Upper lobe of left lung (tissue), 6 donors: Measurements from ENCODE around the gene TCF7L2. TPM values are rescaled to one million over a fixed set of nuclear protein-coding genes. Genes with fewer than 3 reads are reported as not detected.

Experiments used
- ATAC-seq, 2 donors: fragments of 200-7000 bp; cut with Tn5 transposase; one replicate each; pipeline ENCODE4 v1.9.1; 2022; ENCODE audit warnings: mild to moderate bottlenecking in 2 of 2, moderate library complexity in 2 of 2; ENCODE audit not compliant: low FRiP score in 2 of 2
- DNase-seq, 2 donors: peaks; one replicate each; pipeline ENCODE4 v3.0.0-alpha.2; 2019 to 2020
- H3K27ac ChIP-seq, 4 donors: fragments of 200-600 bp; sonication (generic); one replicate each; pipeline ENCODE4 v1.5.1; 2016 to 2019
- H3K27me3 ChIP-seq, 4 donors: fragments of 200-600 bp; sonication (generic); one replicate each; pipeline ENCODE4 v1.5.1; 2017 to 2019
- H3K36me3 ChIP-seq, 4 donors: fragments of 200-600 bp; sonication (generic); one replicate each; pipeline ENCODE4 v1.5.1; 2016 to 2019
- H3K4me1 ChIP-seq, 4 donors: fragments of 200-600 bp; sonication (generic); one replicate each; pipeline ENCODE4 v1.5.1; 2018 to 2019
- H3K4me3 ChIP-seq, 4 donors: fragments of 200-600 bp; sonication (generic); one replicate each; pipeline ENCODE4 v1.5.1; 2017 to 2019; ENCODE audit warnings: mild to moderate bottlenecking in 2 of 4, moderate library complexity in 1 of 4
- H3K9me3 ChIP-seq, 4 donors: fragments of 200-600 bp; sonication (generic); one replicate each; pipeline ENCODE4 v1.5.1; 2018 to 2019
- EP300 ChIP-seq, 4 donors: sonication (generic); formaldehyde crosslinking; IDR thresholded peaks; one replicate each; pipeline ENCODE4 v1.5.1; 2017; ENCODE audit warnings: antibody characterized with exemption in 4 of 4, control low read depth in 2 of 4
- POLR2A ChIP-seq, 4 donors: fragments of 450-650 bp; IDR thresholded peaks; one replicate each; pipeline ENCODE4 v1.5.1; 2016 to 2017; ENCODE audit warnings: antibody characterized with exemption in 4 of 4, mild to moderate bottlenecking in 2 of 4
- POLR2AphosphoS5 ChIP-seq, 2 donors: sonication (generic); formaldehyde crosslinking; IDR thresholded peaks; one replicate each; pipeline ENCODE4 v1.5.1; 2017; ENCODE audit warnings: antibody characterized with exemption in 2 of 2
- WGBS, 2 donors: methylation state at CpG; one replicate each; pipeline ENCODE4 v1.1.5; 2017 to 2018; 5-methylcytosine and 5-hydroxymethylcytosine counted together
- total RNA-seq, 6 donors: library from RNA; depleted of rRNA in 4 of 6; stranded (reverse); fragments of >200 nt in 4 of 6; gene quantifications; one replicate each; pipeline versions ENCODE4 v1.1.0 to v1.2.1, GENCODE V29; 2016 to 2021
- TF ChIP-seq, protein P1 (sequence below), 6 experiments: fragments of 450-650 bp in 4 of 6; fragments of 200-600 bp in 2 of 6; sonication (generic) in 2 of 6; IDR thresholded peaks; one replicate each; pipeline ENCODE4 v1.5.1; 2016 to 2019; ENCODE audit warnings: antibody characterized with exemption in 6 of 6
- donor health status: DM: no; HTN: no; CAD: no; lungs with moderate emphysema.
- donor health status: DM: no; HTN: yes; CAD: no; lungs with severe emphysema.

TCF7L2 gene
- total RNA-seq, 6 donors from 2014 or later, result 15.5 to 80.3 (median 48.1) TPM

- H3K9me3 ChIP-seq, result no peaks in the 10 kb centered on the region
- H3K4me3 ChIP-seq, result no peak overlapping the region
- no peak for DNase-seq
- H3K36me3 ChIP-seq, result peaks cover 0 to 59% (median 16%) of the 10 kb centered on the region in 4 donors
- no peak overlapping the region for H3K27ac ChIP-seq
- no peak for ATAC-seq
- no peak for TF ChIP-seq POLR2AphosphoS5 (IDR thresholded peaks at IDR 0.05)
- TF ChIP-seq POLR2A (IDR thresholded peaks at IDR 0.05), result no peak
- TF ChIP-seq, protein P1, sequence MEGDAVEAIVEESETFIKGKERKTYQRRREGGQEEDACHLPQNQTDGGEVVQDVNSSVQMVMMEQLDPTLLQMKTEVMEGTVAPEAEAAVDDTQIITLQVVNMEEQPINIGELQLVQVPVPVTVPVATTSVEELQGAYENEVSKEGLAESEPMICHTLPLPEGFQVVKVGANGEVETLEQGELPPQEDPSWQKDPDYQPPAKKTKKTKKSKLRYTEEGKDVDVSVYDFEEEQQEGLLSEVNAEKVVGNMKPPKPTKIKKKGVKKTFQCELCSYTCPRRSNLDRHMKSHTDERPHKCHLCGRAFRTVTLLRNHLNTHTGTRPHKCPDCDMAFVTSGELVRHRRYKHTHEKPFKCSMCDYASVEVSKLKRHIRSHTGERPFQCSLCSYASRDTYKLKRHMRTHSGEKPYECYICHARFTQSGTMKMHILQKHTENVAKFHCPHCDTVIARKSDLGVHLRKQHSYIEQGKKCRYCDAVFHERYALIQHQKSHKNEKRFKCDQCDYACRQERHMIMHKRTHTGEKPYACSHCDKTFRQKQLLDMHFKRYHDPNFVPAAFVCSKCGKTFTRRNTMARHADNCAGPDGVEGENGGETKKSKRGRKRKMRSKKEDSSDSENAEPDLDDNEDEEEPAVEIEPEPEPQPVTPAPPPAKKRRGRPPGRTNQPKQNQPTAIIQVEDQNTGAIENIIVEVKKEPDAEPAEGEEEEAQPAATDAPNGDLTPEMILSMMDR (IDR thresholded peaks at IDR 0.05), result no peak
- no peak for TF ChIP-seq EP300 (IDR thresholded peaks at IDR 0.05)
- H3K4me1 ChIP-seq, result peaks cover 0 to 3% (median 0%) of the 10 kb centered on the region in 4 donors
- no peaks in the 10 kb centered on the region for H3K27me3 ChIP-seq
- 79 to 85% methylated on average over 6 of the region's 6 CpGs for WGBS, 2 donors
These were observed 212.9 kb downstream of the TCF7L2 start for GRCh38 chr10:113162960-113163359.

DNA sequence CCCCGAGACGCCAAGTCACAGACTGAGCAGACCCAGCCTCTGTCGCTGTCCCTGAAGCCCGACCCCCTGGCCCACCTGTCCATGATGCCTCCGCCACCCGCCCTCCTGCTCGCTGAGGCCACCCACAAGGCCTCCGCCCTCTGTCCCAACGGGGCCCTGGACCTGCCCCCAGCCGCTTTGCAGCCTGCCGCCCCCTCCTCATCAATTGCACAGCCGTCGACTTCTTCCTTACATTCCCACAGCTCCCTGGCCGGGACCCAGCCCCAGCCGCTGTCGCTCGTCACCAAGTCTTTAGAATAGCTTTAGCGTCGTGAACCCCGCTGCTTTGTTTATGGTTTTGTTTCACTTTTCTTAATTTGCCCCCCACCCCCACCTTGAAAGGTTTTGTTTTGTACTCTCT is 215.6 kb downstream of the TCF7L2 start:
- Histone ChIP-seq H3K9me3 (no peaks in the 10 kb centered on the region), H3K4me3 (no peak overlapping the region), H3K36me3 (peaks cover 0 to 43% (median 12%) of the 10 kb centered on the region in 4 donors), H3K27ac (no peak overlapping the region), H3K4me1 (peaks cover 0 to 3% (median 0%) of the 10 kb centered on the region in 4 donors), H3K27me3 (no peaks in the 10 kb centered on the region)
- ATAC-seq (no peak), DNase-seq (peak in 1 of 2 donors; percentile 77)
- TF ChIP-seq EP300 (IDR thresholded peaks at IDR 0.05) (no peak), POLR2A (IDR thresholded peaks at IDR 0.05) (no peak), POLR2AphosphoS5 (IDR thresholded peaks at IDR 0.05) (no peak)
- TF ChIP-seq, protein P1 (IDR thresholded peaks at IDR 0.05), result no peak
- 88 to 89% methylated on average over 19 to 20 of the region's 20 CpGs for WGBS, 2 donors

DNA sequence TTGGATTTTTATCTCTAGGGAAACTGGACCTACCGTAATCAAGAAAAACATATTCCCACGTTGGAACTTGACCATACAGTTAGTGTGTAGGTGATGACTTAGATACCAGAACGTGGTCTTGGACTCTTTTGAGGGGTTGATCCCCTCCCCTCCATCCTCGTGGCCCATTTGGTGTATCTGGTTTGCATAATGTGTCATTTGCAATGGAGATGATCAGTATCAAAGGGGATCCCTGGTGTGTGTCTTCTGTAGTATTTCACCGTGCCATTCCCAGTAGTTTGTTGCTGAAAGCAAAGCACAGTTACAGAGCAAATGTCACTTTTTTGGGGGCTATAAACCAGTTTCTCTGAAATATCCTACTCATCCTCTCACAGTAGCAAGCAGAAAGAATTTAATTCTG is 217.7 kb downstream of the TCF7L2 start:
- no peak for TF ChIP-seq POLR2A (IDR thresholded peaks at IDR 0.05)
- TF ChIP-seq, protein P1 (IDR thresholded peaks at IDR 0.05), result no peak
- no peak for TF ChIP-seq EP300 (IDR thresholded peaks at IDR 0.05)
- TF ChIP-seq POLR2AphosphoS5 (IDR thresholded peaks at IDR 0.05), result no peak
- ATAC-seq, result no peak
- DNase-seq, result no peak
- H3K9me3 ChIP-seq, result no peaks in the 10 kb centered on the region
- WGBS, 2 donors, result 76 to 83% methylated on average over 5 of the region's 5 CpGs
- H3K36me3 ChIP-seq, result peaks cover 0 to 28% (median 6%) of the 10 kb centered on the region in 4 donors
- no peak overlapping the region for H3K27ac ChIP-seq
- H3K4me3 ChIP-seq, result no peak overlapping the region
- no peaks in the 10 kb centered on the region for H3K27me3 ChIP-seq
- H3K4me1 ChIP-seq, result no peaks in the 10 kb centered on the region

- H3K9me3 ChIP-seq, result no peaks in the 10 kb centered on the region
- TF ChIP-seq, protein P1 (IDR thresholded peaks at IDR 0.05), result no peak
- H3K4me3 ChIP-seq, result no peak overlapping the region
- WGBS, 2 donors, result 85% methylated on average over 6 of the region's 6 CpGs
- no peak overlapping the region for H3K27ac ChIP-seq
- H3K27me3 ChIP-seq, result no peaks in the 10 kb centered on the region
- no peaks in the 10 kb centered on the region for H3K4me1 ChIP-seq
- H3K36me3 ChIP-seq, result peaks cover 0 to 26% (median 6%) of the 10 kb centered on the region in 4 donors
- DNase-seq (no peak), ATAC-seq (no peak)
These were observed 218.5 kb downstream of the TCF7L2 start for GRCh38 chr10:113168584-113168983.

DNA sequence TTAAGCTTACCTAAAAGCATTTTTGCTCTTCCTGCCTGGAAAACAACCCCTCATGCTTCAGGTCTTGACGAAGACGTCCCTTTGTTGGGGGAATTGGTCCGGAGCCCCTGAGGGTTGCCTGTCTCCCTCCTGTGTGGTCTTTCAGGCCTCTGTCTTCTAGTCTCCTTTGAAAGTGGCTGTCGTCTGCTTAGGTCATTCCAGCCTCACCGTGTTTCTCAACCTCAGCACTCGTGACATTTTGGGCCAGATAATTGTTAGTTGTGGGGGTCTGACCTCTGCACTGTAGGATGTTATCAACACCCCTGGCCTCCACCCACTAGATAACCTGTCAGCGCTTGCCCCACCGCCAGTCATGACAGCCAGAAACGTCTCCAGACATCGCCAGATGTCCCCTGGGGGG is 219.1 kb downstream of the TCF7L2 start:
- 87 to 90% methylated on average over 10 of the region's 10 CpGs for WGBS, 2 donors
- H3K4me1 ChIP-seq, result no peaks in the 10 kb centered on the region
- no peak for ATAC-seq

More for the DNA sequence above, 219.1 kb downstream of the TCF7L2 start:
- Histone ChIP-seq H3K27ac (no peak overlapping the region), H3K9me3 (no peaks in the 10 kb centered on the region), H3K36me3 (peaks cover 0 to 22% (median 6%) of the 10 kb centered on the region in 4 donors), H3K4me3 (no peak overlapping the region), H3K27me3 (no peaks in the 10 kb centered on the region)
- no peak for DNase-seq
- TF ChIP-seq POLR2AphosphoS5 (IDR thresholded peaks at IDR 0.05) (no peak), EP300 (IDR thresholded peaks at IDR 0.05) (no peak), POLR2A (IDR thresholded peaks at IDR 0.05) (no peak)
- TF ChIP-seq, protein P1 (IDR thresholded peaks at IDR 0.05), result no peak
